NCI-H345 treated with DMSO at 0.1 percent for 48 hours (cell line): Measurements from ENCODE around the gene PARD6B.
"Not testable (repeated sequence)": the region's sequence is repeated elsewhere in the genome, so short reads cannot be mapped to it uniquely, and the experiment has no call there.

Experiments used
- DNase-seq: peaks from one replicate; lab custom pipeline; 2025; ENCODE audit not compliant: unreplicated experiment; lab: John Stamatoyannopoulos, UW

PARD6B gene, protein sequence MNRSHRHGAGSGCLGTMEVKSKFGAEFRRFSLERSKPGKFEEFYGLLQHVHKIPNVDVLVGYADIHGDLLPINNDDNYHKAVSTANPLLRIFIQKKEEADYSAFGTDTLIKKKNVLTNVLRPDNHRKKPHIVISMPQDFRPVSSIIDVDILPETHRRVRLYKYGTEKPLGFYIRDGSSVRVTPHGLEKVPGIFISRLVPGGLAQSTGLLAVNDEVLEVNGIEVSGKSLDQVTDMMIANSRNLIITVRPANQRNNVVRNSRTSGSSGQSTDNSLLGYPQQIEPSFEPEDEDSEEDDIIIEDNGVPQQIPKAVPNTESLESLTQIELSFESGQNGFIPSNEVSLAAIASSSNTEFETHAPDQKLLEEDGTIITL

DNA sequence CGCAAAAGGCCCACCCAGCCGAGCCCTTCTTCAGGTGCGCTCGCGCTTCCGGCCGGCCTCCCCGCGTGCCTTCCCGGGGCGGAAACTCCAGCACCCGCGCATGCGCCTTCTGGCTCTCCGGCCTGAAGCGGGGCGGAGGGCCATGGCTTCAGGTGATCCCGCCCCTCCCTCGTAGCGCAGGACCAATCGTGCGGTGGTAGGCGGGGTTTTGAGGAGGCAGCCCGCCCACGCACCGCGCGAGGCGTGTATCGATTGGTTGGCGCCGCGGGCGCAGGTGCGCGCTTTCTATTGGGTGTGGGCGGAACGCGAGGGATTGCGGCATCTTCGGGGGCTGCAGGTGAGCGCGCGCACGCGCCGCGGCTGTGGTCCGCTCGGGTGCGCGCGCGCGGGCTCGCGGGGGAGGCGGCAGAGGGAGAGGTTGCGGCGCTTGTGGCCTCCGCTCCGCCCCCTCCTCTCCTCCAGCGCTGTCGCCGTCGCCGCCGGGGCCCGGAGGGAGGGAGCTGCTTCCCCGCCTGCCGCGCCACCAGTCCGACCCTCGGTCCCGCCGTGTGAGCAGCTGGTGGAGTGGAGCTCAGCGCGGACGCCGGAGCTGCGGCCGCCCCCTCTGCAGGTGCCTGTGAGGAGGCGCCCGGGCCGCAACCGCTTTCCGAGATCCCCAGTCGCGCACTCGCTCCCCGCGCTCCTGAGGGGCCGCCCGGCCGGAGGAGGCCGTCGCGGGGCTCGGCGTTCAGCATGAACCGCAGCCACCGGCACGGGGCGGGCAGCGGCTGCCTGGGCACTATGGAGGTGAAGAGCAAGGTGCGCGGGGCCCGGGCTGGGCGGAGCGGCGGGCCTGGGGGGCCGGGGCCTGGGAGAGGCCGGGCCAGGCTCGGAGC lies at the start of gene PARD6B:
Gene PARD6B (plus strand): TSS at position 526 of the 875 bp plus-strand sequence. CDS start 207 bp downstream, at position 733.
- peak; percentile 99 for DNase-seq

DNA sequence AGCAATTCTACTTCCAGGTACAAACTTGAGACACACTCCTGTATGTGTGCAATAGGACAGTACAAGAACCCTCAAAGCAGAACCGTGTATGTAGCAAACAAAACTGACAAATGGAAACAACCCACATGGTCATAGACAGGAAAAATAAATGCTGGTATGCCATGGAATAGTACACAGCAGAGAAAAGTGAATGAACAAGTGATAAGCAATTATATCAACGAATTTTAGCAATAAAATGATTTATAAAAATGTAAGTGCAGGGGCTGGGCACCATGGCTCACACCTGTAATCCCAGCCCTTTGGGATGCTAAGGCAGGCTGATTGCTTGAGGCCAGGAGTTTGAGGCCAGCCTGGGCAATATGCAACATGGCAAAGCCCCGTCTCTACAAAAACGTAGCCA lies 49.3 kb upstream of the PARD6B start:
- no peak for DNase-seq

DNA sequence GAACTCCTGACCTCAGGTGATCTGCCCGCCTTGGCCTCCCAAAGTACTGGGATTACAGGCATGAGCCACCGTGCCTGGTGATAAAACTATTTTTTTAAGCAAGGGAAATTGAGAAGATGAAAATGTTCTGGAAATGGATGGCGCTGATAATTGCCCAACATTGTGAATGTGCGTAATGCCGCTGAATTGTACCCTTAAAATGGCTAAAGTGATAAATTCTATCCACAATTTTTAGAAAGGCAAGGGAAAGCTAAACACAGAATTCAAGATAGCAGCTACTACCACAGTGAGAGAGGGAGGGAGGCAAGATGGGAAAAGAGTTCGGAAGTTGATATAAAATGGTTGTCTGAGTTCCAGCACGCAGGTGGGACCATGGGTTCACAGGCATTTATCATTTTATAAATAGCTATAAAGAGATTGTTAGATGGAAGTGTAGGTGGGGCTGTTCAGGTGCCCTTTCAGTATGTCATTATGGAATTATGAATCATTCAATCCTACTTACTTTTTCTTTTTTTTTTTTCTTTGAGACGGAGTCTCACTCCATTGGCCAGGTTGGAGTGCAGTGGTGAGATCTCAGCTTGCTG lies 48.3 kb upstream of the PARD6B start:
- no peak for DNase-seq

DNA sequence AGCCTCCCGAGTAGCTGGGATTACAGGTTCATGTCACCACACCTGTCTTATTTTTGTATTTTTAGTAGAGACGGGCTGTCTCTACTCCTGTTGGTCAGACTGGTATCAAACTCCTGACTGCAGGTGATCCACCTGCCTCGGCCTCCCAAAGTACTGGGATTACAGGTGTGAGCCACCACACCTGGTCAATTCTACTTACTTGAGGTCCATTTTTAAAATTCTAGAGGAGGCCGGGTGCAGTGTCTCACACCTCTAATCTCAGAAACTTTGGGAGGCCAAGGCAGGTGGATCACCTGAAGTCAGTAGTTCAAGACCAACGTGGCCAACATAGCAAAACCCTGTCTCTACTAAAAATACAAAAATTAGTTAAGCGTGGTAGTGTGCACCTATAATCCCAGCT lies 47.8 kb upstream of the PARD6B start:
- no peak for DNase-seq

DNA sequence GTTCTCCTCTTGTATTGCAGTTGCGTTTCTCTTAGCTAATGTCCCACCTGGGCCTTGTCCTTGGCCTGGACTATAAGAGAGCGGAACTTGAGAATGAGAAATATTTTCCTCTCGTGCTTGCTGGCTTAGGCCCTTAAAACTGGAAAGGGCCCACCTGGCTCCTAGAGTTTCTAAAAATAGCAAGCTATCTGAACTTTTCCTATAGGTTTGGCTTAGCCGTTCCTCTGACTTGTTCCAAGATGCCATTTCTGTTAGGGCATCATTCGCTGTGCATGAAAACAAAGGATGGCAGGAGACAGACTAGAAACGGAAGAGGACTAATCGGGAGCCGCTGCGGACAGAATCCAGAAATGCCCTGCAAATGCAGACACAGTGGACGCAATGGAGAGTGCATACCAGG lies 44.6 kb upstream of the PARD6B start:
- DNase-seq, result no peak

DNA sequence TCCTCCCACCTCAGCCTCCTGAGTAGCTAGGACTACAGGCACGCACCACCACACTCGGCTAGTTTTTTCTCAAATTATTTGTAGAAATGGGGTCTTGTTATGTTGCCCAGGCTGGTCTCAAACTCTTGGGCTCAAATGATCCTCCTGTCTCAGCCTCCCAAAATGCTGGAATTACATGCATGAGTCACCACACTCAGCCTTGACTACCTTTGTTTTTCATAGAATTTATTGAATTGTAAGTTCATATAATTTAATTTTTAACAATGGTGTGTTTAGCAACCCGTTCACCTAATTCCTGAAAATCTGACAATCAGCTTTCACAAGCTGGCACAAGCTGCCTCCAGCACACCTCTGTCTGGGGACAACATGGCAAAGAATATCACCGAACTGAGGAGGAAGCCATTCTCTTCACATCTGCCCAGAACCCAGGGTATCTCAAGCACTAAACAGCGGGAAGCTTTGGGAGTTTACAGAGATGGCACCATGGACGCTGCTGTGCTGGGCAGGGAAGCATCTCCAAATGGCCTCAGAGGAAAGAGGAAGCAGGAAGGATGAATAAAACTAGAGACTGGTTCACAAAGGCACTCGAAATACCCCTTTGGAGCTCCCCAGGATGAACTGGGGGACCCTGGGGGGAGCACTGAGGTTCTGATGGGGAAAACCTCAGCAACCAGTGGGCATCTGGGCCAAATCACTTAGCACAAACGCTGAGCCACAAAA lies 43.0 kb upstream of the PARD6B start:
- DNase-seq, result no peak

DNA sequence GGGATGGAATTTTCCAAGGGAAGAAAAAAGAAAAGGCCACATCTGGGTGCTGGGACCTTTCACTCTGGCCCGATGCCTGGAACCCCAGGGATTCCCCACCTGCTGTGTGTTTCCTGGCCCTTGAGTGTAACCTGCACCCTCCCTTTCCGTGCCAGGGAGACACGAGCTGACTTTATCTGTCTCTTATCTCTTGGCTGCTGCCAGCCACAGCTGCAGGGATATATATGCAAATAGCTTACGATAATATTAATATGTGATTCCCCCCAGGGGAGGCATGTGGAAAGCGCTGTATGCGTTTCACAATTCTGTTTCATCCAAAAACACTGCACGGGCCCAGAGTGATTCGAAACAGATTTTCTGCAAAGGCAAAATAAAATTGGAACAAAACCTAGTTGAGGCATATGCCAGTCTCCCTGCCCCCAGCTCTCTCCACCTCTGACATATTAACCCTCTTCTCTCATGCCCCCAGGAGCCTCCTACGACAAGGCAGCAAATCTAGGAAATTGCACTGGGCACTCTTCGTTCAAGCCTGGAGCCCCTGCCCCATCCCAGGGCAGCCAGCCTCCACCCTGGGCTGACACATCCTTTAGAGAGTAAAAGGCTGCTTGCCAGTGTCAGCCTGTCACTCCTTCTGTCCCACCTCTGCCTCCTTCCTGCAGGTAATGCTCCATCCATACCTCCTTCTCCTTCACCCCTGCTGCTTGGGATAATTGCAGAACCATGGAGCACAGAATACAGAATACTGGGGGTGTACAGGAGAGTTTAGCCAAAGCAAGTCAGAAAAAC lies 41.3 kb upstream of the PARD6B start:
- no peak for DNase-seq

DNA sequence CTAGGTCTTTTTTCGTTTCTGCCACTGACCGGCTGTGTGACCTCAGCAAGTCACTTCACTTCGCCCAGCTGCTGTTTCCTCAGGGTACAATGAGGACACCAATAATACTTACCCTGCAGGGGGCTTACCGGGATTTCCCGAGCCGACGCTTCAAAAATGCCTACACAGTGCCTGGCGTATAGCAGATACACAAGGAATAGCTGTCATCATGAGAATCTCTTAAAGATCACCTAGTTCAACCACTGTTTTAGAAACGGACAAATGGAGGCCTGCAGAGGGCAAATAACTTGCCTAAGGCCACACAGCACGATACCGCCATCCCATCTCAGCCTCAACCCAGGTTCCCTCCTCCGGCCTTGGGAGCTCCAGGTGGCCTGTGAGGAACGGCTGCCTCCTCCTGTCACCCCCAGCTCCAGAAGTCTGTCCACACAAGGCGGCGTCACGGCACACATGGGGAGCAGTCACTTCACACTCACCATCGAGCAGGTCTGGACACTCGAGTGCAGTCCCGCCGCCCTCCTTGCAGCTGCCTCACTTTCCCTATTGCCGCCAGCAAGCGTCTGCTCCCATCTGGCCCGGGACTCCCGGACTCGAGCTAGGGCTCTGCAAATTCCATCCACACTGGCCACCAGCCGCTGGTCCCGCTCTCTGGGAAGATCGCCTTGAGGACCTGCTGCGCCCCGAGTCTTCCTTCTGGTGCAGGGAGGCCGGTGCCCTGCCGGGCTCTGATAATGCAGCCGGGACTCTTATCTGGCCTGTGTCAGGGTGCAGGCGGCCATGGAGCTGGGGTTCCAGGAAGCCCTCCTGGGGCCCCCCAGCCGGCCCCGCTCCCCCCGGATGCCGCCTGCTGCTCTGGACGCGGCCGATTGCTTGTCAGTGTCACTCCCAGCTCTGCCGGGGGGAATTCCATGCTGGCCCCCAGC lies 40.5 kb upstream of the PARD6B start, which contains the start of gene RIPOR3:
Gene RIPOR3 (minus strand): TSS at position 893 of the 923 bp plus-strand sequence. CDS start 414 bp downstream, at position 479.
- no peak for DNase-seq

DNA sequence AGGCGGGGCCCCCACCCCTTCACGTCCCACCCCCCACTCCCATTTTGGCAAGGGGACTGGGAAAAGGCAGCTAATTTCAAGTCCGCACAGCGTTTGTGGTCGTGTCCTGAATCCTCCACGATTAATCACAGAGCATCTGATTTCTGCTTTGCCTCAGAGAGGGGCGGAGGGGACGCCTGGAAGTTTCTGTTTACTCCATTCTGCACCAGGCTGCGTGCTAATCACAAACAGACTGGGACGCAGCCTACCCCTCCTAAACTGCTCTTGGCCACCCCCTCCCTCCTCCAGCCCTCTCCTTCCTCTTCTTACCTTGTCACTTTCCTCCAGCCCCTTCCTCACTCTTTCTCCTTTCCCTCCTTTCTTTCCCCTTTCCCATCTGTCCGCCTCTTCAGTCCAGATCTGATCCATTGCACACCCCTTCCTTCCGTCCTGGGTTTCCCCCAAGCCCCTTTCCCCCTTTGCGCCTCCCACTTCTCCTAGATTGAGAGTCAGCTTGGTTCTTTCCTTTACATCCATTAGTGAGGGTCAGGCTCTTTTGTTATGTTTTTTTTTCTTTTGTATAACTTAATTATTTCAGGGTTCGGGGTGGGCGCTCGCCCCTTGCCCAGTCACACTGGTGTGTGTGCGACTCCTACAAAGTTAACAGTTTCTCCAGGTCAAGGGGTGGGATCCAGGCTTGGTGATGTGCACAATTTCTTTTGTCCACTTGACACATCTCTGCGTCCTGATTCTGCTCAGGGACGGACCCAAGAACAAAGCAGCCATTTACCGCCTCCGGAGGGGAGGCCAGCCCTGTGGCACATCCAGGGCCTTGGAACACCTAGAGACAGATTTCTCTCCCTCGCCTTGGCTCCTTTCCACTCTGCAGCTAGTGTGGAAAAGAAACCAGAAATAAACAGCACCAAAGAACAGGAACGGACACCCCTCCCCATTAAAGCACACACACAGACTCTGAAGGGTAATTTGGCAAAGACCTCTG lies 39.5 kb upstream of the PARD6B start:
- no peak for DNase-seq

DNA sequence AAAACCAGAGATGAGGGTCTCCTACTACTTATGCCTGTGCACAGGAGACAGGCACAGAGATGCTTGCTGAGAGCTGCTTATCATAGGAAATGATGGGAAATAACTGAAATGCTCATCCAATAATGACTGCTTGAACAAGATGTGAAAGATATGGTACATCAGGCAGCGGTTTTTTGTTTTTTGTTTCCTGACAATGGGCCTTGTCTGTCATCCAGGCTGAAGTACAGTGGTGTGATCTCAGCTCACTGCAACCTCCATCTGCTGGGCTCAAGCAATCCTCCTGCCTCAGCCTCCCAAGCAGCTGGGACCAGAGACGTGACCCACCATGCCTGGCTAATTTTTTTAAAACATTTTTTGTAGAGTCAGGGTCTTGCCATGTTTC lies 38.8 kb upstream of the PARD6B start:
- no peak for DNase-seq

DNA sequence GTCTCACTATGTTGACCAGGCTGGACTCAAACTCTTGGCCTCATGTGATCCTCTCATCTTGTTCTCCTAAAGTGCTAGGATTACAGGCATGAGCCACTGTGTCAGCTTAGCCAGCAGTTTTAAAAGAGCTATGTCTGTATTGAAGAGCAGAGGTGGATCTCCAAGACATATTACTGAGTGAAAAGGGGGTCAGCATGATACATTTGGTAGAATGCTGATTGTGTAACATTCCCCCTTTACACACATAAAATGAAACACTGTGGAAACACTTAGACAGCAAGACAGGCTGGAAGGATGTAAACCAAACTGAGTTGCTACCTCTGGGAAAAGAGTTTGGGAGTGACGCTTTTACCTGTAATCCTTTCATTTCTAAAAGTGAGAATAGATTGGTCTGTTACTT lies 38.4 kb upstream of the PARD6B start:
- no peak for DNase-seq

DNA sequence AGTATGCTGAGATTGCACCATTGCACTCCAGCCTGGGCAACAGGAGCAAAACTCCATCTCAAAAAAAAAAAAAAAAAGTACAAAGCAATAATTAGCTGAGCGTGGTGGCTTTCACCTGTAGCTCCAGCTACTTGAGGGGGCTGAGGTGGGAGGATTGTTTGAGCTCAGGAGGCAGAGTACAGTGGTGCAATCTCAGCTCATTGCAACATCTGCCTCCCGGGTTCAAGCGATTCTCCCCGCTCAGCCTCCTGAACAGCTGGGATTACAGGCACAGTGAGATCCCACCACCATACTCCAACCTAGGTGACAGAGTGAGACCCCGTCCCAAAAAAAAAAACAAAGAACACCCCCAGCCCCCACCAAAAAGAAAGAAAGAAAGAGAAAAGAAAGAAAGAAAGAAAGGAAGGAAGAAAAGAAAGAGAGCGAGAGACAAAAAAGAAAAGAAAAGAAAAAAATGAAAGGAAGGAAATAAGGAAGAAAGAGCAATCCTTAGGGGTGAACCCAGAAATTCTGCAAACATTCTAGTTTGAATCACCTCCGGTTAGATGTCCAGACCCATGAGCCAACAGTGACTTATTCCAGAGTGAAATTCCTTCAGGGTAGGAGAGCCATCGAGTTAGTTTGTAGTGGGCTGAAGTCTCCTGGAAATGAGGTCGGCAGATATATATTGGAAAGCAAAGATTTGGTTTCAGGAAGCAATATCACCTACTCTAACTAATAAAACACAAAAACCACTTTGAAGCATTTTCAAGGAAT lies 36.8 kb upstream of the PARD6B start:
- DNase-seq, result no peak

DNA sequence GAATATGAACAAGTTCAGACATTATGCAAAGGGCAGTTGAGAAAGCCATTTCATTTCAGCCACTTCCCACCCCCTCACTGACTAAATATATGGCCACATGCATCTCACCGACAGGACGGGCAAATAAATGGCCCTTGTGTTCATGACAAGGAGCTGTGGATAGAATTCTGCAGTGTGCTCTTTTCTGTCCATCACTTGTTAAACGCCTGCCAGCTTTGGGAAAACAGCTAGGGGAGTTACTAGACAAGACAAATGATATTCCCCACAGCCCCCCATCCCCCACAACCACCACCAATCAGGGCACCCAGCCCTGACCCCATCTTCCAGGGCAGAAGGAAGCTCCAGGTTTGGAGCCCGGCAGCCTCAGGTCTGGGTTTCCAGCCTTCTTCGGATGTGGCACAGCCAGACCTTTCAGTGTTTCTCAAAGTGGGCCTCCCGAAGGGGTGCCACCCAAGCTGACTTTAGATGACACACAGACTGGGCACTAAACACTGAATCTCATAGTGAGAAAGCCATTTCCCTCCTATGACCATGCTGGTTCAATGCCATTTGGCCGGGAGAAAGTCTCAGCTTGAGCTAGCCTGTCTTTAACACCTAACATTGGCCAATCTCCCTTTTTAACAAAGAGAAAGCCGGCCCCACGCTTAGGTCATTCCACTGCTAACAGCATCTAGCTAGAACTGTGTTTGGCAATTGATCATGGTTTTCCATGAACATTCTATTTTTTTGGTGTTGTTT lies 36.1 kb upstream of the PARD6B start:
- no peak for DNase-seq

DNA sequence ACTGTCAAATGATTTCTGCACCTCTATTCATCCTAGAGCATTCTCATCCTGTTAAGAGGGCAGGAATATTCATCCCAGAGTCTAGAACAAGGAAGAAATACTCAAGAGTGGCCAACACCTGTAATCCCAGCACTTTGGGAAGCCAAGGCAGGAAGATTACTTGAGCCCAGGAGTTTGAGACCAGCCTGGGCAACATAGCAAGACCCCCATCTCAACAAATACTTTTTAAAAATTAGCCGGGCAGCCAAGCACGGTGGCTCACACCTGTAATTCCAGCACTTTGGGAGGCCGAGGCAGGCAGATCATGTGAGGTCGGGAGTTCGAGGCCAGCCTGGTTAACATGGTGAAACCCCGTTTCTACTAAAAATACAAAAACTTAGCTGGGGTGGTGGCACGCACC lies 33.1 kb upstream of the PARD6B start:
- DNase-seq, result not testable (repeated sequence)

DNA sequence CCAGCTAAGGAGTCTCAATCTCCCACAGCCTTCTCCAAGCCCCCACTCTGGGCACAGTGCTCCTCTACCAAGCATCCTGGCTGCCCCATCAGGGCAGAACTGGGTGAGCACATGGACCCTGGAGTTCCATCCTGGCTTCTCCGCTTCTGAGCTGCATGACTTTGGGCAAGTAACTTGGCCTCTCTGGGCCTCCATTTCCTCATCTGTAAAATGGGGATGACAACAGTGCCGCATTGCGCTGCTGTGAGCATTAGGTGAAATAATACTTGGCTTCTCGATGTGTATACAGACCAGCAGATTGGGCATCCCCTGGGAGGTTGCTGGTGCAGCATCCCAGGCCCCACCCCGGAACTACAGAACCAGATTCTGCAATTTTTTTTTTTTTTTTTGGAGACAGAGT lies 31.7 kb upstream of the PARD6B start:
- DNase-seq, result no peak

DNA sequence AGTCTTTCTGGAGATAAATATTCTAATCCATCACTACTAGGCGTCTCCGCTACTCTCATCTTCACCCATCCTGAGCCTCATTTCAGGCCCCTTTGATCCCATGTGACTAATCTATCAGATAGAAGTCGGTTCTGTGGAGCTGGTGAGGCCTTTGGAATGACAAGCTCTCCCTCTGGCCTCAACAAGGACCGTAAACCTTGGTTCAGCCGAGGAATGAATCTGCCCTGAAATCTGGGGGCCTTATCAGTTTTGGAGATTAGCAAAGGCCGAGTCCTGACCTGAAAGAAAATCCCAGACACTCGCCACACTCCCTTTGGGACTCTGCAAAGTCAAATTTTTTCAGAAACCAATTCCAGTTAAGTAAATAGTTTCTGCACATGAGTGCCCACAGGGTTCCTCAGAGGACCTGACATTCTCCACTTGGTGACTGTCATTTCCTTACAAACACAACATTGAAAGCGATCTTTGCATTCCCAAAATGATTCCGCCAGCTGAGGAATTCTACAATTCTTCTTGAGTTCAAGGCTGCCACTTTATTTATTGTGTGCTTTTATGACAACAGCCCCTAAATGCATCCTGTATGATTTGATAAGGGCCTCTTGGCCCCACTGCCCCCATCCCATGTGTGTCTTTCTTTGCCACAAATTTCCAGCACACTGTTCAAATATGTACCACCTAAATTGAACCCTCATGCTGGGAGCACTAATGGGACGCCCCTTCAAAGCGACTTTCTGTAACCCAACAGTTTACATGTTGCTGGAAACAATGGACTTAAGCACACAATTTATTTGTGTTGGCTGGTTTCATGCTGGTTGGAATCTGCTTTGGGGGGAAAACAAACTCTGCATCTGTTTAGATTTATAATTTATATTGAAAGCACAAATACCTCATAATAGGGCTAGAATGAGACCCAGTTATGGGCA lies 30.1 kb upstream of the PARD6B start:
- no peak for DNase-seq
